Hippocampal formation (tissue), 2 donors: ENCODE measurements around the gene POU3F1.

ENCODE experiments used
- DNase-seq, 2 donors: peaks; one replicate each; lab custom pipeline; 2025; lab: John Stamatoyannopoulos, UW

Gene POU3F1

GRCh38 chr1:38046333-38046883 lies at the start of gene POU3F1:
Gene POU3F1, minus strand, starts transcription at chr1:38046793. Its CDS starts 50 bp downstream, at chr1:38046743.
- DNase-seq: no peak

GRCh38 chr1:38095454-38095931 lies 48.9 kb upstream of the POU3F1 start:
- DNase-seq: no peak

DNA sequence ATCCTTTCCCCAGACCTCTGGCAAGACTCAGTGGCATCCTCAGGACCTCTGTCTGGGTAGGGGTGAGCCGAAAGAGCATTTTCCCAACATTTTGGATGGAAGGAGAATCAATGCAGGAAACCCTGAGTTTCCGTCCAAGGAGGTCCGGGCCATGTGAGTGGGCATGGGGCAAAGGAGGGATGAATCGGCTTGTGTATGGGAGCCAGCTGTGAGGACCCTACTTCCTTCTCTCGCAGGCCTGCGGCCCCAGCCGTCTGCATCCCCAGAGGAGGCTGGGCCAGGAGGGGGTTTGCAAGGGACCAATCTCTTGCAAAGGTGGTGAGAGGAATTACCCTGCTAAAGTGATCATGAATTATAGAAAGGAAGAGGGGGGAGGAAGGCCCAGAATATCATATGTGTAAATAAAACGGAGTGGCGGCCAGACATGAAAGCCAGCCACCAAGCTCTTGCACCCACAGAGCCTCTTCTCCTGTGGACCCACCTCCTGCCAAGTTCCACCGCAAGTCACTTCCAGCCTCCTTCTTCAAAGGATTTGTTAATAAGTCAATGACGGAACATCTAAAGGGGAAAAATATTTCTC lies 48.2 kb upstream of the POU3F1 start:
- DNase-seq: no peak

DNA sequence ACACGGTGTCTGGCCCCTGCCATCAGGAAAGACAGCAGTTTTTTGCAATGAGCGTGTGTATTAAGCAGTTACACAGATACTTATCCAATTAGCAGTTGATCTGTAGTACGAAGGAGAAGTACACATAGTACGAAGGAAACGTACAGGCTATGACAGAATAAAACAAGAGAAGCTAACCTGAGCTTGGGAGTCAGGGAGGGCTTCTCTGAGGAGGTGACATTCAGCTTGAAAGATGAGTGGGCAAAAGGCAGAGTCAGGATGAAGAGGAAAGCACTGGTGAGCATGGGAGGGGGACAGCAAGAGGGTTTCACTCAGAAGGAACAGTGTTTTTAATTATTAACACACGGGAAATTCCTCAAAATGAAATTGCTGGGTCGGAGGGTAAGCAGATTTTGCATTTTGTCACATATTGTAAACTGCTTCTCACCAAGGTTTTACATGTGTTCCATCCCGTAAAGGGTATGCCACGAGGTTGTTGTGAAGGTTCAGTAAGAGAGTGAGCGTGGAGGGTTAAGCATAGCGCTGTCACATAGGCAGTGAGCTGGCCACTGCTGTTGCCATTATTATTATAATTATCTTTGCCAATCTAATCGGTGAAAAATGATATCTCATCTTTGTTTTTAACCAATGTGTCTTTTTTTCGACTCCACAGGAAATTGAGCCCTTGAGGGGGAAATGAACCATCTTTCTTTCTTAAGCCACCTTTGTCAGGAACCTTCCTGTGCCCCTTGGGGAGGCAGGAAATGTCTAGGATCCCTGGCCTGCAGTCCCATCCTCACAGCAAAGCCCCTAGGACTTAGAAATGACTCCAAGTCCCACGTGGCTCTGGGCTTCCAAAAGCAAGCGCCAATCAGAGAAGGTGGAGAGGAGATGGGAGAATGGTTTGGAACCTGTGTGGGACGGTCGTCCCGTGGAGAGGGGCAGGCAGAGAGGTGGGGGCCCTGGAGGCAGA lies 47.3 kb upstream of the POU3F1 start:
- DNase-seq: no peak

DNA sequence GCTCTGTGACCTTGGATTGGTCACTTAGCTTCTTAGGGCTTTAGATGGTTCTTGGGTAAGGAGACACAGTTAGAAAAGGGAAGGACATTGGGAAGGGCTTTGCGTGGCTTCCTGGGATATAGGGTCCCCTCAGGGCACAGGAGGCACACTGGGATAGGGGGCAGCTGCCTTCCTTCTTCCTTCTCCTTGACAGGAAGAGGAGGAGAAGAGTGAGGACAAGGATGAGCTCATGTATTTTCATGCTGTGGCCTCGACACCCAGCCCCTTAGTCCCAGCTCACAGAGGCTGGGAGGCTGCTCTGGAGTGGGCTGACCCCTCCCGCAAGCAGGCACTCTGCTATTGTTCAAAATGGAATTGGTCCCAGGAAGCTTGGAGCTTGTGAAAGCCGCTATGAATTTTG lies 45.7 kb upstream of the POU3F1 start:
- DNase-seq: no peak

DNA sequence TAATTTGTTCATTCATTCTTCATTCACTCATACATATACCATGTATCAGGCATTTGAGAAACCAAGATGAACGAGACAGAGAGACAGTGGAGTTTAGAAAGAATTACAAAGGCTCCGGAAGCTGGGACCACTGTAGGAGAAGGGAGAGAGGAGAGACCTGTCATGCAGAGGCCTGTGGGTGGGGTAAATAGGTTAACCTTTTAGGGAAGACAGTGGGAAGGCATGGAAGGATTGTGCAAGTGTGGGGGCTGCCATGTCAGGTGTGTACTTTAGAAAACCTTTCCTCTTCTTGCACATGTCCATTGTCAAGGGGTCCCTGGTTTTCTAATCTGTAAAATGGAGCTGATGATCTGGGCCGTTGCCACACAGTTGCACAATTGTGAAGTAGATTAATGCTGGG lies 44.2 kb upstream of the POU3F1 start:
- no peak for DNase-seq

DNA sequence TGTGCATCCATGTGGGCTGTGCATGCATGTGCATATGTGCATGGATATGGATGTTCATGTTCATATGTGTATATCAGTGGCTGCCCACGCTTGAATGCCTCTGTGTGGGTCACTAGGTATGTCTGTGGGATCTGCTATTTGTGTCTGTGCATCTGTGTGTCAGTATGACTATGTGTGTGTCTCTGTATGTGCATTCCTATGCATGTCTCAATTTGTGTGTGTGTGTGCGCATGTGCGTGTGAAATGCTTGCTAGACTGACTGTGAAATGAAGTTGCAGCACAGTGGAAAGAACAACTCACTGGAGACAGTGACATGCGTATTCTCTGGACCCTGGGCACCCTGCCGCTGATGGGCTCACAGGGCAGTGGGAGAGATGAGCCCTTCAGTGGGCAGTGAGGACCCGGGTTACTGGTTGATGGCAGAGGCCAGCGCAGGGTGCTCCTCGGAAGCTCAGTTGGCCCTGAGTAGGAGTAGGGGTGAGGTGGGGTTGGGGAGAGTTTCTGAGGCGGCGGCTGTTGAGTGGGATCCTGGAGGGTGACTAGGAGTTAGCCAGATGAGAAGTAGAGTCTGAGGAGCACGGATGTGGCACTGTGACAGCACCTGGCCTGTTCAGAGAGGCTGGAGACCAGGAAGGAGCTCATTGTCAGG lies 43.2 kb upstream of the POU3F1 start:
- no peak for DNase-seq

DNA sequence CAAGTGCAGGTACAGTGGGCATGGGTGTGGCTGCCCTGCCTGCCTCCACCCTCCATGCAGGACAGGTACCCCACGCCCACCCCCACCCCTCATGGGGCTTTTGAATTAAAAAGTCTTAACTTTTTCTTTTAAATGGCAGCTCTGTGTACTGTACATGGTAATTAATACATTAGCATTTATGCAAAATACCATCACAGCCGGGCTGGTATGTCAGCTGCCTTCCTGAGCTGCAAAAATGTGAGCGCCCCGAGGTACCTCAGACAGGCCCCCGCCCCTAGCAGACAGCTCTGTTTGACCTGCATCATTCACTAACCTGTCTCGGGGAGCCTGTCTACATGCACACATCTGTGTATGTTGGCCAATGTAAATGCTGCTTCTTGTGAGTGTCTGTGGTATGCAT lies 42.2 kb upstream of the POU3F1 start:
- DNase-seq: no peak

DNA sequence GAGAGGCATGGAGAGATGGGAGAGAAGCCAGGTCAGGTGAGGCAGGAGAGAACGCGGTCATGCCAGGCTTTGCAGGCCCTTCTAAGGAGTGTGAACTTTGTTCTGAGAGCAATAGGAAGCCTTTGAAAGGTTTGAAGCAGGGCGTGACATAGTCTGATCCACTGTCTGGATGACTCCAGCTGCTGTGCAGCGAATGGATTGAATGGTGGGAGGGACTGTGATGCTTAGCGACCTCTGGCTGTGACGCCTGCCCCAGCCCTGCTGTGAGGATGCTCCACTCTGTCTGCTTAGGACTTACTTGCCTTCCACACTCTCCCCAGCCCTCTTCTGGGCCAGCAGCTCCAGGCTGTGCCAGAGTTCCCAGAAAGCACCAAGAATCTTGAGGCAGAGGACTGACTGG lies 41.8 kb upstream of the POU3F1 start:
- no peak for DNase-seq

GRCh38 chr1:38087676-38088075 lies 41.1 kb upstream of the POU3F1 start:
- DNase-seq: no peak

GRCh38 chr1:38085666-38086330 lies 39.2 kb upstream of the POU3F1 start:
- DNase-seq: no peak

DNA sequence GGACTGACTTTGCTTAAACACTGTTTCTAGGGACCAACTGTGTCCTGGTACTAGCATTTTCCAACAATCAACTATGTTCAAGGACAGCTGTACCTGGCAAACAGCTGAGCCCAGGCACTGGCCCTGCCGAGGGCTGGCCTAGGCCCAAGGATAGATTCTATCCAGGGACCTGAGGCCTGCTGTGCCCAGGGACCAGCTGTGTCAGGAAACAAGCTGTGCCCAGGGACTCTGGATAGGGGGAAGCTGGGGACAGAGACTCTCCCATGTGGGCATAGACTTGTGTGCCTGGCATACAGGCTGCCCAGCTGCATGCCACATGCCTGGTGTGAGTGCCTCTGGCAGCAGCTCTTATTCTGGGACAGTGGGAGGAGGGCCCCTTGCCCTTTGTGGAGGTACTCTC lies 38.1 kb upstream of the POU3F1 start:
- DNase-seq: no peak

DNA sequence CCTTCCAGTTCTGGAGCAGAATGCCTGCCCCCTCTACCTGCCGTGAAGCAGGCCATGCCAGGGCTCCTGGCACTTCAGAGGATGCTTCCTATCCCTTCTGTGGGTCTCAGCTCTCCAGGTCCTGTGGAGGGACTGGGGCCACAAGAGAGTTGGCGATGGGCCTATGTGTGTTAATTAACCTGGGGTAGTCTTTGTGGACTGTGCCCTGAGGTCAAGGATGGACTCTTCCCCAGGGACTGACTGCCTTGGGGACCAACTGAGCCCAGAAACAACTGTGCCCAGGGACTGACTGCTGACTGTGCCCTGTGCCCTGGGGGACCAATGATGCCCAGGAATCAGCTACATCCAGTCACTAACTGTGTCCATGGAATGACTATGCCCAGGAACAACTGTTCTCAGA lies 37.5 kb upstream of the POU3F1 start:
- DNase-seq: no peak

GRCh38 chr1:38083541-38083940 lies 36.9 kb upstream of the POU3F1 start:
- no peak for DNase-seq

DNA sequence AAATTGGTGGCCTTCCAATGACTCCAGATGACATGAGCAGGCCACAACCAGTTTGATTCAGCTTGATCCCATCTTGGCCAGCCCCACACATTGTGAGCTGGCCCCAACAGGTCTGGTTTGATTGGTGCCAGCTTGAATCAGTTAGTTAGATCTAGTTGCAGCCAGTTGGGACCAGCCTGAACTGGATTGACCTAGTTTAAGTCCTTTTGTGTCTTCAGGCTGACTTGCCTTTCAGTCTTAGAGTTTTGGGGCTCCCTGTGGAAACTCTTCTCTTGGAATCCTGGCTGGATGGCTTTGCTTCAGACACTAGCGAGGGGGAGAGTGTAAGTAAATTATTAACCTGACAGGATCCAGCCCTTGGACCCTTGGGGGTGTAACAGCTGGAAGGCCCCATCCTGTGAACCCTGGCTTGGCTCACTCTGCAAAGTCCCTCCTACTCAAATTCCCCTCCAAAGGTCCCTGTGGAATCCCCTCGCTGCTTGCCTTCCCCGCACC lies 36.2 kb upstream of the POU3F1 start:
- DNase-seq: no peak

DNA sequence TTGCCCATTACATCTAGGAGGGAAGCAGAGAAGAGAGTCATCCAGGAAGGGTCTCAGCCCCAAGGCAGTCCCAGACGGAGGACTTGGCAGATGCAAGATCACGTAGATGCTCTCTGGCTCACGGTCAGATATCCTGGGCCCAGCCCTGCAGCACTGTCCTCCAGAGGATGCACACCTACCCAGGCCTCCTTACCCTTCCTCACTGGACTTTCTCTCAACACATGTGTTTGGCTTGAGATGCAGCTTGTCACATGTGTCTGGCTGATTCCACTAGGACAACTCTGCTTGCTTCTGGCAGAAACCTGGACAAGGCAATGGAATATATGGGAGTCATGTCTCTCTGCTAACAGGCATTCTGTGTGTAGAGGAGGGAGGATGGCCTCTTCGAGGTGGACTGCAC lies 32.4 kb upstream of the POU3F1 start:
- no peak for DNase-seq

GRCh38 chr1:38077523-38078147 lies 31.0 kb upstream of the POU3F1 start:
- no peak for DNase-seq

- no peak for DNase-seq
Measured at GRCh38 chr1:38076455-38076854, 29.9 kb upstream of the POU3F1 start.

GRCh38 chr1:38076038-38076437 lies 29.4 kb upstream of the POU3F1 start:
- peak in 1 of 2 donors; percentile 6 for DNase-seq

- DNase-seq: no peak
Measured at GRCh38 chr1:38075191-38075590, 28.6 kb upstream of the POU3F1 start.

DNA sequence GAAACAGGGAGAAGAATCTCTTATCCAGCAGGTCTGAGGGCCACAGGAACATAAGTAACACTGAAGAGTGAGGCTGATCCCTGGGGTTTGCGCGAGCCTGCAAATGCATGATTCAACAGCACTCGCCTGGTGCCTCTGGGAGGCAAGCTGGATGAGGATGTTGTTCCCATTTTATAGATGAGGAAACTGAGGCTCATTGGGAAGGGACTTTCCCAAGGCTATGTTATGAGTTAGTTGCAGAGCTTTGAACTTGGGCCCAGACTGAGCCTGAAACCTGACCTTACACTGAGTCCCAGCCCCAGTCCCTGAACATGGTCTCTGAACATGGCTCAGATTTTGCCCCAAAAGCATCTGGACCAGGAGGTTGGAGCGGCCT lies 27.7 kb upstream of the POU3F1 start:
- DNase-seq: no peak
